Measurements from ENCODE around the gene PLOD1. TPM values are rescaled to one million over a fixed set of nuclear protein-coding genes. Genes with fewer than 3 reads are reported as not detected.

PLOD1 gene
- polyA plus RNA-seq, 2 of the 4 experiments (the other 2 are of a cell fraction), result 53.8 to 83.9 TPM

DNA sequence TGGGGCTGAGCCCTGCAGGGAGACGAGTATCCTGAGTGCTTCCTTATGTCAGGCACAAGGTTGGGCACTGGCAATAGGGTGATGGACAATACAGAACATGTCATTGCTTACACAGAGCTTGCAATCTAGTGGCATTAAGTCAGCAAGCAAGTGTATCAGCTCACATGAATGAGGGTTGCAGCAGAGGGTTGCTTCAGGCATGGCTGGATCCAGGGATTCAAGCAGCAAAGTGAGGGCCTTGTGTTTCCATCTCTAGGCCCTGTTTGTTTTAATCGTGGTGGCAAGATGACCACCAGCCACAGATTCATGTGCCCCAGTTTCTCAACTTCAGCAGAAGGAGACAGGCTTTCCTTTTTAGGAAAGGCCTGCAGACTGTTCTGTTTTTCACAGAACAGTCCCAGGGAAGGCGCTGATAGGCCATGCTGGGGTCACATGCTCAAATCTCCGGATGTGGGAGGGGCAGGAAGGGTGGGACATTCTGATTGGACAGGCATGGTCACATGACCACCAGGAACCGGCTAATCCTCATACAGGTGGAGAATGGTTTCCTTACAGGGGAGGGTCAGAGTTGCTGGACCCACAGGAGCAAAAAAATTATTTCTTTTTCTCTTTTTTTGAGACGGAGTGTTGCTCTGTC lies 14.4 kb downstream of the PLOD1 start:
- ATAC-seq (peak in 1 of 2 experiments; percentile 70; a peak in 3 of 6 replicates), FAIRE-seq (no peak), DNase-seq (ENCODE audit: low read depth in 1 of 2, low spot score in 1 of 2) (peak in 1 of 2 experiments; percentile 60)
- CTCF ChIA-PET, result interaction anchor here (0.8 to 1.8 kb wide), 3 partner anchors 10 to 111 kb away, joined by 4 to 8 read pairs (median 5); no protein-coding TSS in a partner anchor
- Histone ChIP-seq H3K9me3 (no peaks in the 10 kb centered on the region), H3K4me1 (no peaks in the 10 kb centered on the region), H3K27ac (no peak overlapping the region), H3K4me2 (no peak overlapping the region), H3K4me3 (no peak overlapping the region)
- POLR2A ChIA-PET, result no interaction called here
- TF ChIP-seq, protein P1, sequence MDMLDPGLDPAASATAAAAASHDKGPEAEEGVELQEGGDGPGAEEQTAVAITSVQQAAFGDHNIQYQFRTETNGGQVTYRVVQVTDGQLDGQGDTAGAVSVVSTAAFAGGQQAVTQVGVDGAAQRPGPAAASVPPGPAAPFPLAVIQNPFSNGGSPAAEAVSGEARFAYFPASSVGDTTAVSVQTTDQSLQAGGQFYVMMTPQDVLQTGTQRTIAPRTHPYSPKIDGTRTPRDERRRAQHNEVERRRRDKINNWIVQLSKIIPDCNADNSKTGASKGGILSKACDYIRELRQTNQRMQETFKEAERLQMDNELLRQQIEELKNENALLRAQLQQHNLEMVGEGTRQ (IDR thresholded peaks at IDR 0.05), result peak; percentile 91
- TF ChIP-seq CBX8 (IDR thresholded peaks at IDR 0.05), result no peak
- 89% methylated on average over 6 of the region's 6 CpGs for WGBS (ENCODE audit: missing lambda C conversion rate)

DNA sequence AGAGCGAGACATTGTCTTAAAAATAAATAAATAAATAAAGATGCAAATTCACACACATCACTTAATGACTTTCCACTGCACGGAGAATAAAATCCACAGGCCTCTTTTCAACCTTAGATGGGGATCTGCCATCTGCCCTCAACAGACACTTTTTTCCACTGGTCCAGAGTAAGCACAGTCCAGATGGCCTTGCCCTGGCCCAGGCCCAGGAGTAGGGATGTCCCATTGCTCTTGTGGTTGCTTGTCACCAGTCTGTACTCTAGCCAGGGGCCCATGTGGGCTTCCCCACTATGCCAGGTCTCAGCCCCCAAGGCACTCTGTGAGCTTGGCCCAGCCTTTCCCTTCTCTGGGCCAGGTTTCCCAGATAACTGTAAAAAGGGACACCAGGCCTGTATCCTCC lies 17.4 kb downstream of the PLOD1 start:
- H3K4me3 ChIP-seq, result no peak overlapping the region
- 0 out of 6 replicates have a peak, but pooled peaks of 1 of the 2 experiments have one; percentile 13 for ATAC-seq
- no peak overlapping the region for H3K4me2 ChIP-seq
- no peak for FAIRE-seq
- WGBS (ENCODE audit: missing lambda C conversion rate), result 91% methylated on average over 2 of the region's 2 CpGs
- no peaks in the 10 kb centered on the region for H3K9me3 ChIP-seq
- CTCF ChIA-PET, result interaction anchor here (0.5 to 0.8 kb wide), 3 partner anchors 44 to 288 kb away, joined by 3 to 4 read pairs (median 3); partner anchors contain the start of gene FBXO6
- TF ChIP-seq RCOR1 (IDR thresholded peaks at IDR 0.05; ENCODE audit: low read depth, low read length) (no peak), TFCP2L1 (CRISPR knock-in tag; IDR thresholded peaks at IDR 0.05) (no peak), ESRRA (IDR thresholded peaks at IDR 0.05; ENCODE audit: borderline replicate concordance, low read length) (no peak), KDM1A (IDR thresholded peaks at IDR 0.05; ENCODE audit: low read depth) (no peak), RAD21 (conservative IDR thresholded peaks at IDR 0.05 in 1 of 2, IDR thresholded peaks at IDR 0.05 in 1 of 2) (no peak), SMC3 (IDR thresholded peaks at IDR 0.05) (no peak), POLR2AphosphoS2 (conservative IDR thresholded peaks at IDR 0.05; ENCODE audit: low read length) (no peak), MYC (IDR thresholded peaks at IDR 0.05; ENCODE audit: borderline replicate concordance, low read length) (no peak), MAZ (IDR thresholded peaks at IDR 0.05; ENCODE audit: borderline replicate concordance, low read depth, low read length) (no peak), RNF2 (IDR thresholded peaks at IDR 0.05; ENCODE audit: borderline replicate concordance, low read depth) (no peak), FOXS1 (CRISPR knock-in tag; IDR thresholded peaks at IDR 0.05) (no peak), GATA3 (IDR thresholded peaks at IDR 0.05; ENCODE audit: borderline replicate concordance) (no peak), NPAS2 (CRISPR knock-in tag; IDR thresholded peaks at IDR 0.05; ENCODE audit: borderline replicate concordance) (no peak), RFX5 (IDR thresholded peaks at IDR 0.05) (no peak), EP300 (IDR thresholded peaks at IDR 0.05) (no peak)
- TF ChIP-seq, protein P2, sequence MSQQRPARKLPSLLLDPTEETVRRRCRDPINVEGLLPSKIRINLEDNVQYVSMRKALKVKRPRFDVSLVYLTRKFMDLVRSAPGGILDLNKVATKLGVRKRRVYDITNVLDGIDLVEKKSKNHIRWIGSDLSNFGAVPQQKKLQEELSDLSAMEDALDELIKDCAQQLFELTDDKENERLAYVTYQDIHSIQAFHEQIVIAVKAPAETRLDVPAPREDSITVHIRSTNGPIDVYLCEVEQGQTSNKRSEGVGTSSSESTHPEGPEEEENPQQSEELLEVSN (IDR thresholded peaks at IDR 0.05; ENCODE audit: borderline replicate concordance, low read depth), result no peak
- TF ChIP-seq, protein P3, sequence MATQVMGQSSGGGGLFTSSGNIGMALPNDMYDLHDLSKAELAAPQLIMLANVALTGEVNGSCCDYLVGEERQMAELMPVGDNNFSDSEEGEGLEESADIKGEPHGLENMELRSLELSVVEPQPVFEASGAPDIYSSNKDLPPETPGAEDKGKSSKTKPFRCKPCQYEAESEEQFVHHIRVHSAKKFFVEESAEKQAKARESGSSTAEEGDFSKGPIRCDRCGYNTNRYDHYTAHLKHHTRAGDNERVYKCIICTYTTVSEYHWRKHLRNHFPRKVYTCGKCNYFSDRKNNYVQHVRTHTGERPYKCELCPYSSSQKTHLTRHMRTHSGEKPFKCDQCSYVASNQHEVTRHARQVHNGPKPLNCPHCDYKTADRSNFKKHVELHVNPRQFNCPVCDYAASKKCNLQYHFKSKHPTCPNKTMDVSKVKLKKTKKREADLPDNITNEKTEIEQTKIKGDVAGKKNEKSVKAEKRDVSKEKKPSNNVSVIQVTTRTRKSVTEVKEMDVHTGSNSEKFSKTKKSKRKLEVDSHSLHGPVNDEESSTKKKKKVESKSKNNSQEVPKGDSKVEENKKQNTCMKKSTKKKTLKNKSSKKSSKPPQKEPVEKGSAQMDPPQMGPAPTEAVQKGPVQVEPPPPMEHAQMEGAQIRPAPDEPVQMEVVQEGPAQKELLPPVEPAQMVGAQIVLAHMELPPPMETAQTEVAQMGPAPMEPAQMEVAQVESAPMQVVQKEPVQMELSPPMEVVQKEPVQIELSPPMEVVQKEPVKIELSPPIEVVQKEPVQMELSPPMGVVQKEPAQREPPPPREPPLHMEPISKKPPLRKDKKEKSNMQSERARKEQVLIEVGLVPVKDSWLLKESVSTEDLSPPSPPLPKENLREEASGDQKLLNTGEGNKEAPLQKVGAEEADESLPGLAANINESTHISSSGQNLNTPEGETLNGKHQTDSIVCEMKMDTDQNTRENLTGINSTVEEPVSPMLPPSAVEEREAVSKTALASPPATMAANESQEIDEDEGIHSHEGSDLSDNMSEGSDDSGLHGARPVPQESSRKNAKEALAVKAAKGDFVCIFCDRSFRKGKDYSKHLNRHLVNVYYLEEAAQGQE (IDR thresholded peaks at IDR 0.05), result no peak
- no peak overlapping the region for H3K27ac ChIP-seq
- H3K4me1 ChIP-seq, result no peaks in the 10 kb centered on the region
- POLR2A ChIA-PET, result no interaction called here
- no peak for DNase-seq (ENCODE audit: low read depth in 1 of 2, low spot score in 1 of 2)

Measured in A549 (cell line).